Osteoblast (primary cell): ENCODE data around the gene HS2ST1. TPM values are rescaled to one million over a fixed set of nuclear protein-coding genes. Genes with fewer than 3 reads are reported as not detected.
"Not testable (repeated sequence)": the region's sequence is repeated elsewhere in the genome, so short reads cannot be mapped to it uniquely, and the experiment has no call there.

Experiments used
- DNase-seq: peaks from one replicate; pipeline ENCODE4 v3.0.0; 2011; ENCODE audit warnings: low spot score, mixed read lengths; ENCODE audit not compliant: insufficient read length; ENCODE audit errors: missing footprints
- H2AFZ ChIP-seq: 2 replicates; pipeline ENCODE4 v1.6.0; 2011; ENCODE audit warnings: mild to moderate bottlenecking, low read length
- H3K27ac ChIP-seq: 2 replicates; pipeline ENCODE4 v1.5.1; 2011; ENCODE audit warnings: mild to moderate bottlenecking, low read depth, low read length, moderate library complexity
- H3K27me3 ChIP-seq: 2 replicates; pipeline ENCODE4 v1.6.0; 2012; ENCODE audit warnings: mild to moderate bottlenecking, control low read depth, inconsistent platforms, low read length, moderate library complexity; ENCODE audit not compliant: insufficient read depth
- H3K36me3 ChIP-seq: 2 replicates; pipeline ENCODE4 v1.5.1; 2011; ENCODE audit warnings: mild to moderate bottlenecking, low read length, control low read depth, moderate library complexity; ENCODE audit not compliant: insufficient read depth
- H3K4me1 ChIP-seq: 2 replicates; pipeline ENCODE4 v1.5.1; 2011; ENCODE audit warnings: mild to moderate bottlenecking, low read length, control low read depth, moderate library complexity; ENCODE audit not compliant: insufficient read depth
- H3K4me2 ChIP-seq: 2 replicates; pipeline ENCODE4 v1.6.0; 2011; ENCODE audit warnings: mild to moderate bottlenecking, low read length; ENCODE audit not compliant: insufficient read depth
- H3K4me3 ChIP-seq: fragments of 200-600 bp; sonication (generic); 3 replicates; pipeline ENCODE4 v1.5.1; 2012; ENCODE audit warnings: mild to moderate bottlenecking, low read length, inconsistent platforms; ENCODE audit not compliant: insufficient read depth
- H3K79me2 ChIP-seq: 2 replicates; pipeline ENCODE4 v1.6.0; 2012; ENCODE audit warnings: mild to moderate bottlenecking, low read length, control low read depth, inconsistent platforms; ENCODE audit not compliant: insufficient read depth
- H3K9me3 ChIP-seq: 2 replicates; pipeline ENCODE4 v1.5.1; 2011; ENCODE audit warnings: low read depth, low read length, control low read depth
- H4K20me1 ChIP-seq: 2 replicates; pipeline ENCODE4 v1.6.0; 2012; ENCODE audit warnings: mild to moderate bottlenecking, low read length, control low read depth; ENCODE audit not compliant: insufficient read depth
- total RNA-seq: library from RNA; depleted of rRNA; stranded (reverse); fragments of >200 nt; gene quantifications from 2 replicates; pipeline ENCODE4 v1.2.3, GENCODE V29; 2012
- TF ChIP-seq, protein P1 (sequence below): IDR thresholded peaks from 2 replicates; pipeline ENCODE4 v1.5.1; 2011; ENCODE audit warnings: mild to moderate bottlenecking, low read depth, low read length, moderate library complexity; ENCODE audit errors: extremely low read depth

Gene HS2ST1
- total RNA-seq, 1 donor, result 20.3 TPM

- Histone ChIP-seq H3K27me3 (no peaks in the 10 kb centered on the region), H3K36me3 (no peaks in the 10 kb centered on the region), H4K20me1 (peaks cover 3% of the 10 kb centered on the region), H3K4me2 (no peak overlapping the region), H3K4me1 (peaks cover 5% of the 10 kb centered on the region), H3K27ac (no peak overlapping the region), H2AFZ (no peak overlapping the region), H3K4me3 (no peak overlapping the region), H3K79me2 (peaks cover 4% of the 10 kb centered on the region), H3K9me3 (no peaks in the 10 kb centered on the region)
- no peak for DNase-seq
- TF ChIP-seq, protein P1, sequence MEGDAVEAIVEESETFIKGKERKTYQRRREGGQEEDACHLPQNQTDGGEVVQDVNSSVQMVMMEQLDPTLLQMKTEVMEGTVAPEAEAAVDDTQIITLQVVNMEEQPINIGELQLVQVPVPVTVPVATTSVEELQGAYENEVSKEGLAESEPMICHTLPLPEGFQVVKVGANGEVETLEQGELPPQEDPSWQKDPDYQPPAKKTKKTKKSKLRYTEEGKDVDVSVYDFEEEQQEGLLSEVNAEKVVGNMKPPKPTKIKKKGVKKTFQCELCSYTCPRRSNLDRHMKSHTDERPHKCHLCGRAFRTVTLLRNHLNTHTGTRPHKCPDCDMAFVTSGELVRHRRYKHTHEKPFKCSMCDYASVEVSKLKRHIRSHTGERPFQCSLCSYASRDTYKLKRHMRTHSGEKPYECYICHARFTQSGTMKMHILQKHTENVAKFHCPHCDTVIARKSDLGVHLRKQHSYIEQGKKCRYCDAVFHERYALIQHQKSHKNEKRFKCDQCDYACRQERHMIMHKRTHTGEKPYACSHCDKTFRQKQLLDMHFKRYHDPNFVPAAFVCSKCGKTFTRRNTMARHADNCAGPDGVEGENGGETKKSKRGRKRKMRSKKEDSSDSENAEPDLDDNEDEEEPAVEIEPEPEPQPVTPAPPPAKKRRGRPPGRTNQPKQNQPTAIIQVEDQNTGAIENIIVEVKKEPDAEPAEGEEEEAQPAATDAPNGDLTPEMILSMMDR, result no peak
Measured at GRCh38 chr1:87062687-87063086, 148.3 kb downstream of the HS2ST1 start.

GRCh38 chr1:87064309-87064708 is 149.9 kb downstream of the HS2ST1 start:
- no peak overlapping the region for H3K4me3 ChIP-seq
- H3K36me3 ChIP-seq, result no peaks in the 10 kb centered on the region
- H3K27ac ChIP-seq, result no peak overlapping the region
- no peaks in the 10 kb centered on the region for H3K27me3 ChIP-seq
- TF ChIP-seq, protein P1, result no peak
- DNase-seq, result no peak
- no peak overlapping the region for H3K4me2 ChIP-seq
- H4K20me1 ChIP-seq, result peaks cover 2% of the 10 kb centered on the region
- no peaks in the 10 kb centered on the region for H3K9me3 ChIP-seq
- H3K4me1 ChIP-seq, result no peaks in the 10 kb centered on the region
- H2AFZ ChIP-seq, result no peak overlapping the region
- H3K79me2 ChIP-seq, result peaks cover 4% of the 10 kb centered on the region

DNA sequence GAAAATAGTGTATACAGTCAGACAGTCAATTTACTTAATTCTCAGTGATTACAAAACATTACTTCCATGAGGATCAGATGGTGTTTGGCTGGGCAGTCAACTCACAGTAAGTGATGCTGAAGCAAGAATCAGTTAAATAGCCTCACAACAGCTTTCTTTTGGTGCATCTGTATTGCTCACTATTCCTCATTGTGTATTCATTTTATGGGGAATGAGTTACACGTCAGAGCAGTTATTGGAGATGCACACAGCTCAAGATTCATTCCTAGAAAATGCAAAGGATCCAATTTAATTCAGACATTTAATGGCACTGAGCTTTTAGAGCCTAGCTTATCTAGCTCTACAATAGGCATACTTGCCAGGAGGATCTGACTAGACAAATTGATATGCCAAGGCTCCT is 150.6 kb downstream of the HS2ST1 start:
- Histone ChIP-seq H2AFZ (no peak overlapping the region), H3K36me3 (no peaks in the 10 kb centered on the region), H3K4me3 (no peak overlapping the region), H3K4me2 (no peak overlapping the region), H4K20me1 (peaks cover 2% of the 10 kb centered on the region), H3K9me3 (no peaks in the 10 kb centered on the region), H3K4me1 (no peaks in the 10 kb centered on the region), H3K79me2 (peaks cover 5% of the 10 kb centered on the region), H3K27me3 (no peaks in the 10 kb centered on the region), H3K27ac (no peak overlapping the region)
- no peak for DNase-seq
- TF ChIP-seq, protein P1, result no peak

DNA sequence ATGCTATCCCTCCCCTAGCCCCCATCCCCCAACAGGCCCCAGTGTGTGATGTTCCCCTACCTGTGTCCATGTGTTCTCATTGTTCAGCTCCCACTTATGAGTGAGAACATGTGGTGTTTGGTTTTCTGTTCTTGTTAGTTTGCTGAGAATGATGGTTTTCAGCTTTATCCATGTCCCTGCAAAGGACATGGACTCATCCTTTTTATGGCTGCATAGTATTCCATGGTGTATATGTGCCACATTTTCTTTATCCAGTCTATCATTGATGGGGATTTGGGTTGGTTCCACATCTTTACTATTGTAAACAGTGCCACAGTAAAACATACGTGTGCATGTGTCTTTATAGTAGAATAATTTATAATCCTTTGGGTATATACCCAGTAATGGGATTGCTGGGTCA is 152.3 kb downstream of the HS2ST1 start:
- H3K36me3 ChIP-seq, H3K79me2 ChIP-seq, H3K4me3 ChIP-seq, H3K4me1 ChIP-seq, H4K20me1 ChIP-seq, H3K9me3 ChIP-seq, H3K27me3 ChIP-seq, H3K27ac ChIP-seq, H2AFZ ChIP-seq, H3K4me2 ChIP-seq, DNase-seq: not testable (repeated sequence)
